Dermis microvascular lymphatic vessel endothelial cell (primary cell): ENCODE results near the gene CREBL2. TPM values are rescaled to one million over a fixed set of nuclear protein-coding genes. Genes with fewer than 3 reads are reported as not detected.
"Not testable (repeated sequence)": the region's sequence is repeated elsewhere in the genome, so short reads cannot be mapped to it uniquely, and the experiment has no call there.

Experiments used
- DNase-seq, 2 donors: peaks; one replicate each; pipeline versions ENCODE4 v3.0.0 to v3.0.0-alpha.2; 2010; ENCODE audit warnings: low read depth in 2 of 2
- total RNA-seq: library from RNA; depleted of rRNA; stranded (reverse); fragments of >200 nt; gene quantifications from 2 replicates; pipeline ENCODE4 v1.2.1, GENCODE V29; 2014

CREBL2 gene, protein sequence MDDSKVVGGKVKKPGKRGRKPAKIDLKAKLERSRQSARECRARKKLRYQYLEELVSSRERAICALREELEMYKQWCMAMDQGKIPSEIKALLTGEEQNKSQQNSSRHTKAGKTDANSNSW
- 31.5 and 34.0 TPM in 2 replicates for total RNA-seq

DNA sequence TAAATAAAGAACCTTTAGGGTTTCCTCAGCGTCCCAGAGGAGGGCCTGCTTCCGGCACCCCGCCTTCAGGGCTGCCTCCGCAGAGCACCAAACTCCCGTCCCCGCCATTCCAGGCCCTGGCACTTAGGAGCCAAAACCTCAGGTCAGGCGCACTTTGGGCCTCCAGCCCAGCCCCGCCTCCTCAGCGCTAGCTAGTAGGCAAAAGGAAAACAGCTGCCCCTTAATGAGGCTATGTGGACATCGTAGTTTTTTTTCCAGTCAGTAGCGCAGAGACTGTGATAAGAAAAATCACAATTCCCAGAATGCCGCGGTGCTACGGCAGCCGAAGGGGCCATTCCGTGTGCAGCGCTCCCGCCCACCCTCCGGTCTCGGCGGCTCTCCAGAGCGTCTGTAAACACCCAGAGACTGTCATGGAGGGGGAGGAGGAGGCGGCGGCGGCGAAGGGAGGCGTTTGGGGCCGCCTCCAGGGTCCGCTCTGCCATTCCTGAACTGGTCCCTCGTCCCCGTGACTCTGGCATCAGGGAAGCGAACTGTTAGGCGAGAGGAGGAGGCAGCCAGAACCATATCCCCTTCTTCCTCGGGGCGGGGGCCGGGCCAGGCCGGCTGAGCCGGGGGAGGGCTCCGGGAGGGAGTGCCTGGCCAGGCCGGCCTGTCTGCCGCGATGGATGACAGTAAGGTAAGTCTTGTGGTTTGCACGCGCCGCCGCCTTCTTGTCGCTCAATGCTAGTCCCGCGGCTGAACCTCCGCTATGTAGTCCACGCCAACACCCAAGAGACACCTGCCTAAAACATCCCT is at the start of gene CREBL2:
Gene CREBL2 (plus strand): TSS at position 365 of the 795 bp plus-strand sequence. CDS start 297 bp downstream, at position 662.
- DNase-seq = peak; percentile 94 to 97

DNA sequence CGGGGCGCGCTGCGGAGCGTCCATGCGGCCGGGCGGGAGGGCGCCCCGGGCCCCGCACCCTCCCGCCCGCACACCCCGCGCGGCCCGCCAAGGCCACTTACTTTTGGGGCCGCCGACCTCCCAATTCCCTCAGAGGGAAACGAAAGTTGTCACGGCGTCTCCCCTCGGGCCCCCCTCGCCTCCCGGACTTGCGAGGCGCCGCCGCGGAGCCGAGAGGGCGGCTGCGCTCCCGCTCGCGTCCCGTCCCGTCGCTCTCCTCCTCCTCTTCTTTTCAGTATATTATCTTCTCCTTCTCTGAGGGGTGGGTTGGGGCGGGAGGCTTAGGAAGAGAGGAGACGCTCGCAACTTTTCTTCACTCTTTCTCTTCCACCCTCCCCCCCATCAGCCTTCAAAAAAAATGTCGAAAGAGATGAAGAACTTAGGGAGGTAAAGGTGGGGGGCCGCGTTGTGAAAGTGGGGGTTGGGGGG is 49.6 kb upstream of the CREBL2 start:
- DNase-seq = peak in 1 of 2 donors; percentile 29

DNA sequence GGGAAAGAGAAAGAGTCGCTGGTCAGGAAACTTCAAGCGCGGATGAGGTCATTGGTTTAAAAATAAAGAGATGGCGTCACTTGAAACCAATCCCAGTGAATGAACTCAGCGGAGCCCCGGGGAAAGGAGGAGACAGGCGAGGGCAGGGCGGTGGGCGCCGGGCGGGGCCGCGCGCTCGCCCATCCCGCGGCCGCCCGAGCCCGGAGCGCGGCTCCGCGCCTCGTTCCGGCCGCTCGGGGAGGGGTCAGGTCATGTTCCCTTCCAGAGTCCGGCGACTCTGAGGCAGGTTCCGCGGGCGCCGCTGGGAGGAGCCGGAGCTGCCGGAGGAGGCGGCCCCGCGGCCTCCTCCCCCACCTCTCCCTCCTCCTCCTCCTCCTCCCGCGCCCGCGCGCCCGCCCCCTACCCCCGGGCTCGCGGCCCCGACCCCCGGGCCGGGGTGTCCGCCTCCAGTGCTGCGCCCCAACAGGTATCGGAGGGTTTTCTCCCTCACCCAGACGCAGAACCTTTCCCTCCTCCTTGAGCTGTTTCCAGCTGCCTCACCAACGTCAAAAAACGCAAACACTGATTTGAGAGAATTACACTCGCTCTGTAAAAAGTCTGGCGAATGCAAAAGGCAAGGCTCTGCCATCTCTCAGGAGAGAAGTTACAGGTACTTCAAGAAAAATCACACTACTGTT is 49.0 kb upstream of the CREBL2 start, which contains the start of gene DUSP16:
Gene DUSP16 (minus strand): TSS at position 279 of the 677 bp plus-strand sequence. CDS start 41,765 bp downstream, outside the sequence.
- peak; percentile 90 to 95 for DNase-seq

DNA sequence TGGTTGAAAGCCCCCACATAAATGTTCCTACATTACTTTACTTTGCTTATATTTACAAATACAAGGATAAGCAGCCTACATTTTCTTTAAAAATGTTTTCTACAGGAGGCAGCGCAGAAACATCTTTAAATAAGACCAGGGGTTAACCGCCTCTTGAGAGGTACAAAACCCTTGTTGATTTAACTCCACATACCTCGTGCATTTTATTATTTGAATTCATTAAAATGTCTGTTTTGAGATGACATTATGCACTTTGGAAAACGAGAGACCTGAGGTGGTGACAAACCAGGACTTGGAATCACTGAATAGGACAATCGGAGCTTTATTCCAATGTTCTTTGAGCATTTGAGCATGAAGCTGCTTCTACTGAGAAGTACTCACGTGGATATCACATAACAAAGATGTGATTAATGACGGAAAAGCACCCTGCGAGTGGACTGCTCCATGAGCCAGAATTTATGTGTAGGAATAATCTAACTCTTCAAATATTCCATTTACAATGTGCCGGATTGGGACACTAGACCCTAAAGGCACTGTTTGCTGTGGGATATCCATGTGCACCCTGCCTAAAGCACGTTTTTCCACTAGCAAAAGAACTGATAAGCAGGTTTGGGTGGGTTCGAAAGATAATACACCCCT is 48.3 kb upstream of the CREBL2 start:
- DNase-seq = peak in 1 of 2 donors; percentile 26

DNA sequence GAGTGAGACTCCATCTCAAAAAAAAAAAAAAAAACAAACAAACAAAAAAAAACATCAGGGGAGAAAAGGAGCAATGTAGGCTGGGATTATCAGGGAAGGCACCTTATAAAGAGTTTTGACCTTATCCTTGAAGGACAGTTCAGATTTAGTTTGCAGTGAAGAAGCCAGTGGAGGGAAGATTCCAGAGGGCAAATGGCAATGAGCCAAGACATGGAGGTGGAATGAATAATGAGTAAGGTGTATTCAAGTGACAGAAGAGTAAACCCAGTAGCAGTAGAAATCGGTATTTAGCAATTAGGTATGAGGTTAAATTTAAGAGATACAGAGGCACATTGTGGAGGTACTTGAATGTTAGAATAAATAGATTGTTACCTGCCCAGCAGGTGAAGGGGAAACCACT is 46.8 kb upstream of the CREBL2 start:
- DNase-seq = no peak

DNA sequence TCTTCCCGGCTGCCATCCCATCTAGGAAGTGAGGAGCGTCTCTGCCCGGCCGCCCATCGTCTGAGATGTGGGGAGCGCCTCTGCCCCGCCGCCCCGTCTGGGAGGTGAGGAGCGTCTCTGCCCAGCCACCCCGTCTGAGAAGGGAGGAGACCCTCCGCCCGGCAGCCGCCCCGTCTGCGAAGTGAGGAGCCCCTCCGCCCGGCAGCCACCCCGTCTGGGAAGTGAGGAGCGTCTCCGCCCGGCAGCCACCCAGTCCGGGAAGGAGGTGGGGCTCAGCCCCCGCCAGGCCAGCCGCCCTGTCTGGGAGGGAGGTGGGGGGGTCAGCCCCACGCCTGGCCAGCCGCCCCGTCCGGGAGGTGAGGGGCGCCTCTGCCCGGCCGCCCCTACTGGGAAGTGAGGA is 45.7 kb upstream of the CREBL2 start:
- not testable (repeated sequence) for DNase-seq

DNA sequence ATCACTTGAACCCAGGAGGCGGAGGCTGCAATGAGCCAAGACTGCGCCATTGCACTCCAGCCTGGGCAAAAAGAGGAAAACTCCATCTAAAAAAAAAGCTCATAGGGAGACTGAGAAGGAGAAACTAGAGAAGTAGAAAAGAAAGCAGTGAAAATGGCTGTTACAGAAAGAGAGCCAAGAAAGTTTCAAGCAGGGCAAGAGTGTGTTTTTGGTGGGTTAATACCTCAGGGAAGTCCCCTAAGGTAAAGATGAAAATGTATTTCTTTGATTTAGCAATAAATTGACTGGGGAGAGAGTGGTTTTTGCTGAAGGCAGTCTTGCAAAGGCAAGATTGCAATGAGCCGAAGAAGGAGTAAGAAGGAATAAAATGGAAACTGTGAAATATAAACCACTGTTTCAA is 39.0 kb upstream of the CREBL2 start:
- no peak for DNase-seq

DNA sequence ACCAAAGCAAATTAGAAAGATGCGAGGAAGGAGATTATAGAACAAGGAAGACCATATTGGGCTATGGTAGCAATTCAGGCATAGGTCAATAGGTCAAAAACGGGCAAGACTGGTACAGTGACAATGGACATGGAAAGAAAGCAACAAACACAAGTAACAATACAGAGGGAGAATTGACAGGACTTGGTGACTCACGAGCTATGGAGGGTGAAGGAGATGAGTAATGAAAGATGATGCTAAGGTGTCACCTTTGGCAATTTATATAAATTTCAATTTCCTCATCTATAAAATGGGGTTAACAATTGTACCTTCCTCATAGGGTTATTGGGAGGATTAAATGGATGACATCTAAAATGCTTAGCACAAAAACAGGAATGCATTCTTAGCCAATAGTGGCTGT is 33.9 kb upstream of the CREBL2 start:
- DNase-seq = no peak

DNA sequence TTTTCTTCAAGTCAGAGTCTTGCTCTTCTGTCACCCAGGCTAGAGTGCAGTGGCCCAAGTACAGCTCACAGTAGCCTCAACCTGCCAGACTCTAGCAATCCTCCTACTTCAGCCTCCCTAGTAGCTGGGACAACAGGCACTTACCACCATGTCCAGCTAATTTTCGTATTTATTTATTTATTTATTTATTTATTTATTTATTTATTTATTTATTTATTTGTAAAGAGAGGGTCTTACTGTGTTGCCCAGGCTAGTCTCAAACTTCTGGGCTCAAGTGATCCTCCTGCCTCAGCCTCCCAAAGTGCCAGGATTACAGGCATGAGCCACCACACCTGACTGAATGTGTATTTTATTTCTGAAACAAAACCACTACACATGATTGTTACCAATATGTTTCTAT is 31.0 kb upstream of the CREBL2 start:
- DNase-seq = not testable (repeated sequence)

DNA sequence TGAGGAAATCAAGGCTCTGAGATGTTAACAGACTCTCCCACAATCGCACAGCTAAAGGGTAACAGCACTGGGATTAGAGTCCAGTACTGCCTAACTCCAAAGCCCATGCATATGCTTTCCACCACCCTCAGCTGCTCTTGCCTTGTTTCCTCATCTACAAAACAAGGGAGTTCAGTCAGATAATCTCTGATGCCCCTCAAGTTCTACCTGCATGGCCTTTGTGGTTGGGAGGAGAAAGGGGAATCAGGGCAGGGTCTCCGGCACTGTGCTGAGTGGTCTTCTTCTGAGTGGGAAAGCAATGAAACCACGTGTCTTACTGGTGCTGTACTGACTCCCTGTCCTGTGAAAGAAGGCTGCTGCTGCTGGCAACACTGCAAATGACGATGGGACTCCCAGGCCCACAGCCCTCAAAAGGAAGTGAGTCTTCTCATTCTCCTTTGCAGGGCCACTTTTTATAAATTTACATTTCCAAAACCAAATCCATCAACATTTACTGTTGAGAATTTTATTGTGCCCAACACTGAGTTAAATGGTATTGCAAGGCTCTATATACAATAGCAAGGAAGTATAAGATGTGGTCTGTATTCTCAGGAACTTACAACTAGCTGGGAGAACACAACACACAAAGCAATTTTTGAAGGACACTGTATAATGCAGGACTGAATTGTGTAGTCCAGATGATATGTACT is 29.3 kb upstream of the CREBL2 start:
- no peak for DNase-seq

DNA sequence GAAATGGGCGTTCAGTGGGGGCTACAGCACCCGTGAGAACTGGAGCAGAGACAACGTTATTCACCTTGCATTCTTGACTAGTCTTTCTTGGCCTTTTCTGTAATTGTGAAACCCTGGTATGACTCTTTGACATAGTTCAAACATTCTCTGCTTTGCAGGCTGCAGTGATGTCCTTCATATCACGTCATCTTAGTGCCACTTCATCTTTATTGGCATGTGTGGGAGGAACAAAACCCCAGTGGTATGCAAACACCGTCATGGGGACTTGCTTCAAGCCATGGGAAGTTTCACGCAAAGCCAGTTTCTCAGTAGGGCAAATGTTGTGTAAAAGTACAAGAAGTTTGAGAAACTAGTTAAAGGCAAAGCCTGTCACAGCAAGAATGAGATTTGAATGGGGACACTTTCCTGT is 28.8 kb upstream of the CREBL2 start:
- DNase-seq = no peak

DNA sequence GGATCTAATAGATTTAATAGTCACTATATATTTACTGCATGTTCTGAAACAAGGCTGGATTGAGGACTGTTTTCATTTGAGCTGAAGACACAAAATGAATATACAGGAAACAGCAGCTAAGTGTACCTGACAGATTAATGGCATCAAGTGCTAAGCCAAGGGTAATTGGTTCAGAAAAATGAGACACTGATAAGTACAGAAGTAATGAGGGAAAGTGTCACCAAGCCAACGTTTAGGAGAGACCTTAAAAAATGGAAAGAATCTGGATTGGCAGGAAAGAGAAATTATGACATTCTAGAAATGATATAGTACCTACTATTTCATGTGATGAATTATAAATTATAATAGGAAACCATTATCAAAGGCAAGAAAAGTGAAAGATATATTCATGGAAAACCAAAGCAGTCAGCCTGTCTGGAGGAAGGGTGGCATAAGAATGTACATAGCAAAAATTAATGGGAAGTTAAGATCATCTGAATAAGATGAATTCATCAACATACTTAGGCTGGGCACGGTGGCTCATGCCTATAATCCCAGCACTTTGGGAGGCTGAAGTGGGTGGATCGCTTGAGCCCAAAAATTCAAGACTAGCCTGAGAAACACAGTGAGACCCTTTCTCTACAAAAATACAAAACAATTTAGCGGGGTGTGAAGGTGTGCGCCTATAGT is 28.0 kb upstream of the CREBL2 start:
- DNase-seq = no peak

DNA sequence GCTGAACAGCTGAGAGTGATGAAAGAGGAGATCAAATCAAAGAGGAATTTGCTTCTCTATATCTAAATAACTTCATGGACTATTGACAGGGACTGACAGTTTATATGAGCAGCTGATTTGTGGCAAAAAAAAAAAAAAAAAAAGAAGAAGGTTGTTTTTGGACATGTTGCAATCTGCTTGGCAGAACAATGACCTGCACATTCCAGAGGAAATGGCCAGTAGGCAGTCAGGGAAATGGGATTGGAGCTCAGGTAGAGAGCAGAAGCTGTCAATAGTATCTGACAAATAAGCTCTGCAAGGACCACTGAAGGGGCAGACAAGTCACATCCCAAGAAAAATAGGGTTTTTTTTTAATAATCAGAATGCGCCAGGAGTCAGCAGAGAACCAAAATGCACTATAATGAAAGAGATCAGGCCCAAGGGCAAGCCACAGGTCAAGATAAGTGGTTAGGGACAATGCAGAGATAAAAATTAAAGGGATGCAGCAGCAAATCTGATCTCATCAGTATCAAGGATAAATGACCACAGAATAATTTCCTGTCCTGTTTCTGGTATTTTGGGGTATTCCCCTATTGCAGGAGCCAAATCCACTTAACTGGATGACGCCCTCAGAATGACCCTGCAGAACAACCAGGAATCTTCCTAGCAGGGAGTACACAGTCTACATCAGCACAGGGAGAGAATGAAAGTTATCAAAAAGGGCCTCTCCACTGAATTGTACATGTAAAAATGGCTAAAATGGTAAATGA is 26.4 kb upstream of the CREBL2 start:
- DNase-seq = peak; percentile 52 to 60

DNA sequence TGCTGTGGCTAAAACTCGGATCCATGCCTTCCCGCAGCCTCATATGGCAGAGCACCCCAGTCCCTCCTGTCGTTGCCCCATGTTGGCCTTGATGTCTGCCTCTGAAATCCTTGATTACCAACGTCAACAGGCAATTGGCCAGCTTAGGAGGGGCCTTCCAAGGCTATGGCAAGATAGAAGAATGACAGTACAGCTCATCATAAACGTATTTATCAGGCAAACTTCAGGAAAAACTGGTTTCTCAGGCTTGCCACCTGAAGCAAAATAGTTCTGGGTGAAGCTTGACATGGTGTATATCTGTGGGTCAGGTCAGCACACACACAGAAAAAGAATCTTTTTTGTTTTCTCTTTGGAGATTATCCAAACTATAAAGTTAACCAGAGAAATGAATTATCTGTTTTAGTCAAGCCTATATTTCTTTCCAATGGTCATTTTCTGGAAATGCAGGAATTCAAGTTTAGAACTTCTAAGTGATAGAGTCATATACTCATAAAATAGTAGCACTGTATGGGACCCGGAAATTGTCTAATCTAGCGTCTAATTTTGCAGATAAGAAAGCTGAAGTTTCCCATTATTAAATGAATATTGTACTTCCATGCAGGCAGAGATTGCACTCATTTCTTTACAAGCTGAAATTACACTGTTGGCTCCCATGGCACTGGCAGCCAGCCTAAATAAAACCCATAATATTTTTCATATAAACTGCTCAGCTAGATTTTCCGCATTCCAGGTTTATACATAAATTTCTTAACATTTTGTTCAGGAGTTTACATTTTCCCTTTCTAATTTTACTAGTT is 24.6 kb upstream of the CREBL2 start:
- no peak for DNase-seq

DNA sequence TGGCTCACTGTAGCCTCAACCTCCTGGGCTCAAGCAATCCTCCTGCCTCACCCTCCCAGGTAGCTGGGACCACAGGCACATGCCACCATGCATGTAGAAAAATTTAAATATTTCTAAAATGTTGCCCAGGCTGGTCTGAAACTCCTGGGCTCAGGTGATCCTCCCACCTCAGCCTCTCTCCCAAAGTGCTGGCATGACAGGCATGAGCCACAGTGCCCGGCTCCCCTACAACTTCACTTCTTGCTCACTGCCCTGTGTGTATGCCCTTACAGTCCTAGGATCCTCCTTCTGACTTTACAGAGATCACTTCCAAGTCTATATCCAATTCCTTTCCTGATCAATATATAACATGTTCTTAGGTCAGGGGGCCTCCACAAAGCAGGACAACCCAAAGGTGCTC is 23.8 kb upstream of the CREBL2 start:
- no peak for DNase-seq

DNA sequence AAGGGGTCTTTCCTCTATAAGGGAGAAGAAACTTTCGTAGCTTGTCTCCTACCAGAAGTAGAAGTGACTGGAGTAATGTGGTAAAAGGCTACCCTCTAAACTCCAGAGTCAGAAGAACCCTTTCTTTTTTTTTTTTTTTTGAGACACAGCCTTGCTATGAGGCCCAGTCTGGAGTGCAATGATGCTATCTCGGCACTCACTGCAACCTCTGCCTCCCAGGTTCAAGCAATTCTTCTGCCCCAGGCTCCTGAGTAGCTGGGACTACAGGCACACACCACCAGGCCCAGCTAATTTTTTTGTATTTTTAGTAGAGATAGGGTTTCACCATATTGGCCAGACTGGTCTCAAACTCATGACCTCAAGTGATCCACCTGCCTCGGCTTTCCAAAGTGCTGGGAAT is 23.2 kb upstream of the CREBL2 start:
- DNase-seq = not testable (repeated sequence)

DNA sequence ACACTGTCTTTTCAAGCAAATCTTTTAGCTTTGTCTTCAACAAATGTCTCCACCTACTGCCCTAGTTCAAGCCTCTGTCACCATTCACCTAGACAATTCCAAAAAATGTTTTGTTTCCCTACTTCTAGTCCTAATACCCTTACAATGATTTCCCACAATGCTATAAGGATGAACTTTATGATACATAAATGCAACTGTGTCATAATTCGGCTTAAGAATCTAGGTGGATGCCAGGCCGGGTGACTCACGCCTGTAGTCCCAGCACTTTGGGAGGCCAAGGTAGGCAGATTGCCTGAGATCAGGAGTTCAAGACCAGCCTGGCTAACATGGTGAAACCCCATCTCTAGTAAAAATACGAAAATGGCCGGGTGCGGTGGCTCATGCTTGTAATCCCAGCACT is 20.7 kb upstream of the CREBL2 start:
- DNase-seq = no peak

DNA sequence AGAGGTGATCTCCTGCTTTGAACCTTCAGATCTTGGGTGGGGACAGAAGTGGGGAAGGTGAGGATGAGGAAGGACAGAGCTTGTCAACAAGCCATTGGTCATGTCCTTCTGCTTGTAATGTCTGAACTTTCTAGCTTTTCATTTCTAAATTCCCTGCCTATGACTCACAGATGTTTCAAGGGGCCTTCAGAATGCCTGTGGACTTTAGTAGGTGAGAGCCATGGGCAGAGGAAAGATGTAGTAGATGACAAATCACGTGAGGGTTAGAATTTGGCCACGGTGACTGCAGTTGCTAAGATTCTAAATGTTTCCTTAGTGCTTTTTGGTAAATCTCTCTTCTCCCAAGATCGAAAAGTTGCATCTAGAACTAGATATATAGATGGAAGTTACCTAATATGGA is 18.7 kb upstream of the CREBL2 start:
- no peak for DNase-seq

DNA sequence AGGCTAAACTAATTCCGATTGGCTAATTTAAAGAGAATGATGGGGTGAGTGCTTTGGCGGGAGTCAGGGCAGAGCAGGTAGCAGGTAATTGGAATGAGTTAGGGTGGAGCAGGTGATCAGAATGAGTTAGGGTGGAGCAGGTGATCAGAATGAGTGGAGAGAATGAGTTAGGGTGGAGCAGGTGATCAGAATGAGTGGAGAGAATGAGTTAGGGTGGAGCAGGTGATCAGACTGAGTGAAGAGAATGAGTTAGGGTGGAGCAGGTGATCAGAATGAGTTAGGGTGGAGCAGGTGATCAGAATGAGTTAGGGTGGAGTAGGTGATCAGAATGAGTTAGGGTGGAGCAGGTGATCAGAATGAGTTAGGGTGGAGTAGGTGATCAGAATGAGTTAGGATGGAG is 15.7 kb upstream of the CREBL2 start:
- DNase-seq = not testable (repeated sequence)
